HG02840 (cell line): ENCODE measurements around the gene DDHD1.

Experiments used
- ATAC-seq: cut with Tn5 transposase; IDR thresholded peaks from one replicate; pipeline ENCODE4 v1.9.1; 2021; ENCODE audit warnings: mild to moderate bottlenecking, moderate library complexity, moderate number of reproducible peaks; ENCODE audit not compliant: unreplicated experiment, low FRiP score

The DDHD1 gene

DNA sequence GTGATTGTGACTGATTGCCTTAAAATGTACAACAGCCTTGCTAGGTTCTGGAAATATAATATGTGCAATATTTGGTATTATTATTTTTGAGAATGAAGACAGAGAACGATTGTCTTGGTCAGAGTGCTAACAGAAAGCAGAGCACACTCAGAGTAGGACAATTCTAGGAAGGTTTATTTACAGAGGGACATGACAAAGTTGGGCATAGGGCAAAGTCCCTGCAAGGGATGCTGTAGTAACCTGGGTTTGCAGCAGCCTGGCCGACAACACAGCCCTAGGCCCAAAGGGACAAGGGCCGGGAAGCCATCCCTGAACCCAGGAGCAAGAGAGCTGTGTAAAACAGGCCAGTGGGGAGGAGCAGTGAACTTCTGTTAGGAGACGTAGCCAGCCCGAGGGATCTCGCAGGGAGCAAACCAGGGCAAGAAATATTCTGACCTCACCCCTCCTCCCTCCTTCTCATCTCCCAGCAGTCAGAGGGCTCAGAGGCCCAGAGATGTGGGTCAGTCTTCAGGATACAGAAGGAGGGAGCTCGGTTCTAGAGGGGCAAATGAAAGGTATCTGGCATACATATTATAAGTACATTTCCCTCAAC lies 151.2 kb downstream of the DDHD1 start:
- no peak for ATAC-seq

DNA sequence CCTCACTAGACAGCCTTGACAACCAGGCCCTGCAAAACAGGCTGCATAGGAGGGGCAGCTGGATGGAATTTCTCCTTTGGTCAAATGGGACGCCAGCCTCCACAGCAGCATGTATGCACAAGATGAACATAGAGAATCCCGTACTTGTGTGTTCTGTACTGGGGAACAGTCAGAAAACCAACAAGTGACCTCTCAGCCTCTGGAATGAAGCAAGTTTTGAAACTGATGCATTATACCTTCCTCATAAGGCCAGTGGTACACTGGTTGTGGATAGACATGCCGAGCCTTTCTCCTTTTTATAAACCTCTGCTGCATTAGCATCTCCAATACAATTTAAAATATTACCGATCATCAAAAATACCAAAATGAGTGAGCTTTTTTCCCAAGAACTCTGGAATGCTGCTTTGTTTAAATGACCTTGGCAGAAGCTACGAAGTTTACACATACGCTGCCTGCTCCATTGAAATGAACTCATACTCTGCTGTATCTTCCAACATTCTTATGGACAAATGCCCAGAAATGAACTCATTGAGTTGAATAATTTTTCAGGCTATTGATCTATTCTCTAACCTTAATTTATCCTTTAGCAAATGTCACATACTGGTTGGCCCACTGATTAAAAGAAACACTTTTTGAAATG lies 154.6 kb downstream of the DDHD1 start:
- ATAC-seq = no peak

DNA sequence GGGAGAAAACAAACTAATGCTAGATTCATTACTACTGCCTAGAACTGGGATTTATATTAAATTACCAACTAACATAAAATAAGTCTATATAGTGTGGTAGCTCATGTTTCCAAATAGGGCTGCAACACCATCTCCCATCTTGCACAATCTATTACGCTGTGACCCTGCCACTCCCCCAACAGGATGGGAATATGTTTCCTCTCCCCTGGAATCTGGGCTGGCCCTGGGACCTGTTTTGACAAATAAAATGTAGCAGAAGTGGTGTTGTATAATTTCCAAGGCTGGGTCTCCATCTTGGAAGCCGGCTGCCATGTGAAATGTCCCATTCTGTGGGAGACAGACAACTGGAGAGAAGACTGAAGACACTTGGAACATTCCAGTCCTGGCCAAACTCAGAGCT lies 156.6 kb downstream of the DDHD1 start:
- ATAC-seq = no peak

DNA sequence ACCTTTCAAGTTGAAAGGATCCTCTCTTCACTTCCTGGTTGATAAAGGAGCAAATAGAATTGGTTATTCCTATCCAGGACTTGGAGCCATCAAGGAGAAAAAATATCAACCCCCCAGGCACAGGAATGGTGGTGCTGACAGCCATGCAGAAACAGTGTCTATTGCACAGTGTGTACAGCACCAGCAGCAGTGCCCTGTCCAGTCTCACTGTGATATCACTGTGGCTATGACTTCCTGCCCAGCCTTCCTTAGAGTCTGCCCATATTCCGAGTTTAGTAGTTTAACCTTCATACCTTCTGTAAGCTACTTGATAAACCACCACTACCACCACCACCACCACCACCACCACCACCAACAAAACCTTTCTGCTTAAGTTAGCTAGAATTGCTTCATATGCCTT lies 157.1 kb downstream of the DDHD1 start:
- no peak for ATAC-seq

DNA sequence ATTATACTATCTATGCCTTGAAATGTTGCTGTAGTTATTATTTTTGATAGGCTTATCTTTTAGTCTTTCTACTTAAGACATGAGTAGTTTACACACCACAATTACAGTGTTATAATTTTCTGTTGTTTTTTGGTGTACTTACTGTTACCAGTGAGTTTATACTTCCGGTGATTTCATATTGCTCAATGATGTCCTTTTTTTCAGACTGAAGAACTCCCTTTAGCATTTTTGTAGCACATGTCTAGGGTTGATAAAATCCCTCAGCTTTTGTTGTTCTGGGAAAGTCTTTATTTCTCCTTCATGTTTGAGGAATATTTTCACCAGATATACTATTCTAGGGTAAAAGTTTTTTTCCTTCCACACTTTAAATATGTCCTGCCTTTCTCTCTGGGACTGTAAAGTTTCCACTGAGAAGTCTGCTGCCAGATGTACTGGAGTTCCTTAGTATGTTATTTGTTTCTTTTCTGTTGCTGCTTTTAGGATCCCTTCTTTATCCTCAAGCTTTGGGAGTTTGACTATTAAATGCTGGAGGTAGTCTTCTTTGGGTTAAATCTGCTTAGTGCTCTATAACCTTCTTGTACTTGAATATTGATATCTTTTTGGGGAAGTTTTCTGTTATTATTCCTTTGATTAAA lies 160.8 kb downstream of the DDHD1 start:
- no peak for ATAC-seq

DNA sequence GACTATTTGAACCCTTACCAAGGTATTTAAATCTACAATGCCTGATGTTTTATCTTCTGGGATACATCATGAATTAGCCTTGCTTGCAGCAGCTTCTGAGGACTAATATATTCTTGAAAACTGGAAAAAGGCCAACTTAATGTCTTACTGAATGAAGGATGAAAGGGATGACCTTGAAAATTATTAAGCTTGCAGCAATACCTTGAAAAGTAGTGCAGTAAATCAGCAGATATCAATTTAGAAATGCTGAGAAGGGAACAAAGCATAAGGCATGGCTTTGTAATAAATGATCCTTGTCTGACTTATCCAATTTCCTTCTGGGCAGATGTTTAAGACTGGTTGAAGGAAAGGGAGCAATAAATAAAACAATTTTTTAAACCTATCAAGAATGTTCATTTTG lies 165.0 kb downstream of the DDHD1 start:
- ATAC-seq = no peak

DNA sequence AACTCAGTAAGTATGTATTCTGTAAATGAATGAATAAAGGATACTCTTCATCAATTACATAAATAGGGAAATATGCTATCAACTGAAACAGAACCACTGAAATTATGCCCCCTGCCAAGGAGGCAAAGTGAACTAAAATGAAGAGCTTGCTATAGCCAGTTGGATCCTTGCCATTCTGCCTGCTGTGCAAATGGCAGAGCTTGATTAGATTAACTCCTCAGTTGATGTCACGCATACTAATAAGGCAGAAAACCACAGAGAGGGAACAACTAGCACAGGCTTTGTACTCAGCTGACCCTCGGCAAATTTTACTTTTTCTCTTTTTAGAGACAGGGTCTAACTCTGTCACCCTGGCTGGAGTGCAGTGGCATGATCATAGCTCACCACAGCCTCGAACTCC lies 165.6 kb downstream of the DDHD1 start:
- ATAC-seq = no peak

DNA sequence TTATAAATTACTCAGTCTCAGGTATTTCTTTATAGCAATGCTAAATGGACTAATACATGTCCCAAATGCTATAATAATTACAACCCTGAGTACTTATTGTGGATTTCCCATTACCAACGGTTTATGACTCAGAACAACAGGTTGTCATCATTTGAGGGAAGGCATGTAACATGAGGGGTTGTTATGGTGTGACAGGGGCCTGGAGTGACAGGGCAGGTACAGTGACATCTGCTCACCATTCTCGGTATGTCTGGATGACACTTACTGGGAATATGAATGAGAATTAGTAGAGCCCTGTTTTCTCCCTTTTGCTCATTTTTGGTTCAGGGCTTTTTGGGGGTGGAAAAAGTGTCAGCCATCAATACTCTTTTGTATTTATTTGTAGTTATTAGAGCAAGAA lies 166.1 kb downstream of the DDHD1 start:
- ATAC-seq = no peak
